Measurements from ENCODE around the gene CDK12.
"Not testable (repeated sequence)": the region's sequence is repeated elsewhere in the genome, so short reads cannot be mapped to it uniquely, and the experiment has no call there.

CDK12 gene

GRCh38 chr17:39529455-39529854 lies 68.2 kb downstream of the CDK12 start:
- H3K4me3 ChIP-seq (ENCODE audit: low read depth, low read length) = no peak overlapping the region
- no peak for DNase-seq (ENCODE audit: low read depth)
- no peak for TF ChIP-seq CTCF (IDR thresholded peaks at IDR 0.05; ENCODE audit: insufficient read depth, low read depth, low read length, missing control alignments)

GRCh38 chr17:39530513-39530912 lies 69.2 kb downstream of the CDK12 start:
- no peak overlapping the region for H3K4me3 ChIP-seq (ENCODE audit: low read depth, low read length)
- TF ChIP-seq CTCF (IDR thresholded peaks at IDR 0.05; ENCODE audit: insufficient read depth, low read depth, low read length, missing control alignments) = no peak
- DNase-seq (ENCODE audit: low read depth) = no peak

- H3K4me3 ChIP-seq (ENCODE audit: low read depth, low read length) = no peak overlapping the region
- TF ChIP-seq CTCF (IDR thresholded peaks at IDR 0.05; ENCODE audit: insufficient read depth, low read depth, low read length, missing control alignments) = no peak
- DNase-seq (ENCODE audit: low read depth) = no peak
Observed at GRCh38 chr17:39531252-39531651, 70.0 kb downstream of the CDK12 start.

GRCh38 chr17:39533891-39534290 lies 72.6 kb downstream of the CDK12 start:
- no peak overlapping the region for H3K4me3 ChIP-seq (ENCODE audit: low read depth, low read length)
- no peak for TF ChIP-seq CTCF (IDR thresholded peaks at IDR 0.05; ENCODE audit: insufficient read depth, low read depth, low read length, missing control alignments)
- DNase-seq (ENCODE audit: low read depth) = no peak

GRCh38 chr17:39534768-39535405 lies 73.6 kb downstream of the CDK12 start:
- no peak for TF ChIP-seq CTCF (IDR thresholded peaks at IDR 0.05; ENCODE audit: insufficient read depth, low read depth, low read length, missing control alignments)
- no peak overlapping the region for H3K4me3 ChIP-seq (ENCODE audit: low read depth, low read length)
- DNase-seq (ENCODE audit: low read depth) = no peak

GRCh38 chr17:39536468-39536867 lies 75.2 kb downstream of the CDK12 start:
- DNase-seq (ENCODE audit: low read depth) = no peak
- no peak overlapping the region for H3K4me3 ChIP-seq (ENCODE audit: low read depth, low read length)
- no peak for TF ChIP-seq CTCF (IDR thresholded peaks at IDR 0.05; ENCODE audit: insufficient read depth, low read depth, low read length, missing control alignments)

GRCh38 chr17:39537364-39537763 lies 76.1 kb downstream of the CDK12 start:
- not testable (repeated sequence) for DNase-seq (ENCODE audit: low read depth); H3K4me3 ChIP-seq (ENCODE audit: low read depth, low read length)

All from GM12865 (cell line).